GM19099 (cell line): Measurements from ENCODE around the gene CSTPP1.

Experiments used
- POLR2A ChIP-seq: IDR thresholded peaks from 3 replicates; pipeline ENCODE4 v1.6.1; 2011; ENCODE audit warnings: low read depth; ENCODE audit not compliant: insufficient read length; ENCODE audit errors: extremely low read depth

The CSTPP1 gene

DNA sequence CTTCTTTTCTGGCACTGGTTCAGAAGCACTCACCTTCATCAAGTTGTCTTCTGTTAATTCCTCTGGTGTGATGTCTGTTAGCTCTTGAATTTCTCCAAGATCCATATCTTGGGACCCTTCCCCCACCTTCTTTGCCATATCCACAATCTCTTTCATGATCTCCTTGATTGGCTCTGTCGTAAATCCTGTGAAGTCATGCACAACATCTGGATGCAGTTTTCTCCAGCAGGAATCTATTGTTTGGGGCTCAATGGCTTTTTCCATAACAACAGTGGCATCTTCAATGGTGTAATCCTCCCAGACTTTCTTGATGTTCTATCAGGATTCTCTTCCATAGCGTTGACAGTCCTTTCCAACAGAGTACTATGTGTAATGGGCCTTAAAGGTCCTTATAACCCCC lies 96.9 kb downstream of the CSTPP1 start:
- no peak for TF ChIP-seq POLR2A

DNA sequence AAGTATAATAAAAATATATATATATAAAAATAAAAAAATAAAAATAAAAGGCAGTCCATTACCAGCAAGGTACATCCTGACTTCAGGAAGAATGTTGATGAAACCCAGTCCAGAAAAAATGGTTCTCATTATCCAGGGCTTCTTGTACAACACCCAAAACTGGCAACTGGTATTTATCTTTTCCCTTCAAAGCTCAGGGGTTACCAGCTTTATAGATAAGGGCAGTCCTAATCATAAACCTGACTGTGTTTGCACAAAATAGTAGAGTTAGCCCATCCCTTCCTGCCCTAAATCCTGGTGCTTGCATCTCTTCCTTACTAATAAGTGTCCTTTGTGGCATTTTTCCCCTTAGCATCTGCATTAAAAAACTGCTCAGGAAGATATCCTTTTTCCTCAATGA lies 97.5 kb downstream of the CSTPP1 start:
- no peak for TF ChIP-seq POLR2A

DNA sequence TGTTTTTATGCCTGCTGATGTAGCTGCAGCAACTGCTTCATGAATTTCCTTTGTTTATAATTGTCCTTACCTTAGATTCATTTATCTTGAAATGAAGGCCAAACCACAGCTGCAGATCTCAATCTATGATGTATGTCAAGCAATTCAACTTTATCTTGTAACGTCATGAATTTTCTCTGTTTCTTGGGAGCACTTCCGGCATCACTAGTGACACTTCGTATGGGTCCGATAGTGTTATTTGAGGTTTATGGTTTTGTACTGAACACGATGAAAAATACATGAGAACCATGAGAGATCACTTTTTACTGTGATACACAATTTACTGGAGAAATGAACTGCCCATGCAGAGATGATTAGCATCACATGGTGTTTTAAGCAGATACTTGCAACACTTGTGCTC lies 98.5 kb downstream of the CSTPP1 start:
- no peak for TF ChIP-seq POLR2A

DNA sequence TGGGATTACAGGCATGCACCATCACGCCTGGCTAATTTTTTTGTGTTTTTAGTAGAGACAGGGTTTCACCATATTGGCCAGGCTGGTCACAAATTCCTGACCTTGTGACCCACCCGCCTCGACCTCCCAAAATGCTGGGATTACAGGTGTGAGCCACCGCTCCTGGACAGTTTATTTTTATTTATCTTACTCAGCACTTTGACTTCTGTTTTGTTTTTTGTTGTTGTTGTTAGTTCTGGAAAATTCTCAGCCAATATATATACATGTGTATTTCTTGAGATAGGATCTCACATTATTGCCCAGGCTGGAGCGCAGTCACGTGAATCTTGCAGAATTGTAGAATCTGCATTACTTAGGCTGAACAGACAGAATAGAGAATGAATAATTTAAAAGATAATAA lies 107.6 kb downstream of the CSTPP1 start:
- TF ChIP-seq POLR2A = no peak

DNA sequence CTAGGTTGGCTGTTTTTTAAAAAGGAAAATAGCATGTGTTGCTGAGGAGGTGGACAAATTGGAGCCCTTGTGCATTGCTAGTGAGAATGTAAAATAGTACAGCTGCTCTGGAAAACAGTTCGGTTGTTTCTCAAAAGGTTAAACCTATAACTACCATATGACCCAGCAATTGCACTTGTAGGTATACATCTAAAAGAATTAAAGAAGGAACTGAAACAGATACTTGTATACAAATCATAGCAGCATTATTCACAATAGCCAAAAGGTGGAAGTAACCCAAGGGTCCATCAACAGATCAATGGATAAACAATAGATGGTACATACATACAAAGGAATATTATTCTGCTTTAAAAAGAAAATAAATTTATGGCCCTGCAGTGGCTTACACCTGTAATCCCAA lies 111.4 kb downstream of the CSTPP1 start:
- no peak for TF ChIP-seq POLR2A

DNA sequence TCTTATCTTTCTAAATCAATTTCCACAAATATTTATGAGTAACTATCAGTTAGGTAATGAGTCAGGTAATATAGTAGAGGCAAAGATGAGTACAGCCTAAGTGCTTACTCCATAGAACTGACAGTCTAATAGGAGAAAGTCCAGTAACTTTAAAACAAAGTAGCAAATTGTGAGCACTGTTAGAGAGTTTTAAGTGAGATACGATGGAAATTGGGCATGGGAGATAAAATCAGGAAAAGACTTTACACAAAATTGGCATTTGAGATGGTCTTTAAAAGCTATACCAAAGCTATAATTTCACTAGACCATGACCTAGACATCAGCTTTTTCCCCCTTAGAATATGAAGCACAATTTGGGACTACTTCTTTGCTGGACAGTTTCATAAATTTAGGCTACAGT lies 113.7 kb downstream of the CSTPP1 start:
- no peak for TF ChIP-seq POLR2A

DNA sequence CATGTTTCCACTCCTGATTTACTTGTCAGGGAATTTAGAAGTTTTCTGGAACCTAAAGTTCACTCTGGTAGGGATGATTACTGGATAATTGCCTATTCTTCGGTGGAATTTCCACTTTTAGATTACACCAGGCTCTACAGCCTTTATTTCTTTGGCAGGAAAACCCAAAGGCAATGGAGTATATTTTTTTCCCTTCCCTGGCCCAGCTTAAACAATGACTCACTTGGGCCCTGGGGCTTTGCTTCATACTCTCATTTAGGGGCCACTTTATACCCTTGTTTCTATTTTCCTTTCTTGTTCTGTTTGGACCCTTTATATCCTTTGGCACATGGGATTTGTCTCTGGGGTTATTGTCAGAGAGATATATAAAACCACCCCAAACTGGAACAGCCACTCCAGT lies 114.7 kb downstream of the CSTPP1 start:
- no peak for TF ChIP-seq POLR2A

DNA sequence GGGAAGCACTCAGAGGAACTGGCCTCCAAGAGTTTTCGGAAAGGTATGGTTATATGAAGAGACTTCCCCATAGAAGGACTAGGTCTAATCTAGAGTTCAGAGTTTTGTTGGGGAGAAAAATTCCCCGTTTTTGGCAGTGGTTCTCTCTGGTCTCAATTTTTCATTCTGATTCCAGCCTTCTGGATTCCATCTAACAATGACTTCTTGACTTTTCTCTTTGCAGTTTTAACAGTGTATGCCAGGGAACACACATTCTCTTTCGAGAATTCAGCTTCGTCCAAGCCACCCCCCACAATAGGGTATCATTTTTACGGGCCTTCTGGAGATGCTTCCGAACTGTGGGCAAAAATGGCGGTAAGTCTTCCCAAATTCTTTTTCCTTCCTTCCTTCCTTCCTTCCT lies 115.6 kb downstream of the CSTPP1 start:
- TF ChIP-seq POLR2A = no peak

DNA sequence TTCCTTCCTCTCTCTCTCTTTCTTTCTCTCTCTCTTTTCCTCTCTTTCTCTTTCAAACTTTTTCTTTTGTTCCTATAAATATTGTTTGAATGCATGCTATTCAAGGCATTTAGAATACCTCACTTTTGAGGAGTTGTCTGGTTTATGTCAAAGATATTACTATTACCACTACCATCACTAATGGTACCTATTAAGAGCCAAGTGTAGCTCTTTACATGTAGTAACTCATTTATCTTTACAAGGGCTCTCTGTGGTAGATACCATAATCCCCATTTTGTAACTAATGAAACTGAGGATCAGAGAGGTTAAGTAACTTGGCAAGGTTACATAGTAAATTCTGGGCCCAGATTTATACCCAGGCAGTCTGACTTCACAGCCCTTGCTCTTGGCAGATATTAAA lies 116.0 kb downstream of the CSTPP1 start:
- TF ChIP-seq POLR2A = no peak

DNA sequence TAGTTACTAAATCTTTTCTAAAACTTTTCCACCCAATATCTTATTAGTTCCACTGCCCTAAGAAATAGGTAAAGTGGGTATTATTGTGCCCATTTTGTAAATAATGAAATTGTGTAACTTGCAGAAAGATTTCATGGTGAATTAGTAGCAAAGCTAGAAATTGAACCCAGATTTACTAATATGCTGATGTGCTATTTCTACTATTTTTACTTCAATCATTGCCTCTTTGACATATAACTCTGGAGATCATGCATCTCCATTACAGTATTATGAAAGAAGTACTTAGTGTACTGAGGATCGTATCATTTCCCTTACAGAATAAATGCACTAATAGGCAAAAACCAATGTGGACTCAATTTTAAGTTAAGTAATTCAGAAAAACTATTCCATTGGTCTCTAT lies 119.0 kb downstream of the CSTPP1 start:
- no peak for TF ChIP-seq POLR2A

DNA sequence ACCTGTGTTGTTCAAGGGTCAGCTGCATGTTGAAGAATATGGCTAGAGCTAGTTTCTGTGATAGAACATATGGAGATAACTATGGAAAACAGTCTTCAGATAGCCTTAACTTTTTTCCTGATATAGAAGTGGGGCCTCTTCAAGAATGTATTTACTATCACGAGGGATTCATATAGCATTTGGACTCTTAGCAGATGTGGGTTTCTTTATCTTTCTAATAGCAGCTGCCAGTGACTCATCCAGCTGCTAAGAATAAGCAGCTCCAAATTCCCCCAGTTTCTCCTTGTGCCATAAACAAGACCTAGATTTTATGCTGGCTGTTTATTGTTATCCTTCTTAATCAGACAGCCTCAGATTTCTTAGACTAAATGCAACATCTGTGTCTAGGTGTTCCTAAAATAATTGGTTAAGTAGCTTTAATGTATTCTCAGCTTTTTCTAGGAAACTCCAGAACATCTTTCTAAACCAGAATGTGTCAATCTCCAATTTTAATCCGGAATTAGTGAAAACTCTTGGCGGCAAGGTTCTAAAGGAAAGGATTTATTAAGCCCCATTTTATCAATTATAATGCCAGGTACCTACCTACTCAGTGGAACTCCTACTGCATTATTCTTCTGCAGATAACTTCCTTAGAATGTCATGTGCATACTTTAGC lies 119.8 kb downstream of the CSTPP1 start:
- TF ChIP-seq POLR2A = no peak

DNA sequence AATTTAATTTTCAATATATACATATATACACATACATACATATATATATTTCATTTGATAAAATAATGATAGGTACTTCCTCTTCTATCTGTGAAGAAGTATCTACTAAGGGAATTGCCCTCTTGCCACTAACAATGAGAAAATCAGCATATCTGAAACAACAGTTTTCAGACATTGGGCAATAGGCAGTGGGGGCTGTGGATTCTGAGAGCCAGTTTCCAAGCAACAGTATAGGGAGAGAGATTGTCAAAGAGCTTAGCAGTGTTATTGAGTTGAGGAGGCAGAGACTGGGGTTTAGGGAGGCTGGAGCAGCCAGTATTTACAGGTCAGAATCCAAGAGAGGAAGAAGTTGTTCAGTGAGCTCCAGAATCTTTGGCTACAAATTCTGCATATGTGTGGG lies 120.8 kb downstream of the CSTPP1 start:
- no peak for TF ChIP-seq POLR2A

DNA sequence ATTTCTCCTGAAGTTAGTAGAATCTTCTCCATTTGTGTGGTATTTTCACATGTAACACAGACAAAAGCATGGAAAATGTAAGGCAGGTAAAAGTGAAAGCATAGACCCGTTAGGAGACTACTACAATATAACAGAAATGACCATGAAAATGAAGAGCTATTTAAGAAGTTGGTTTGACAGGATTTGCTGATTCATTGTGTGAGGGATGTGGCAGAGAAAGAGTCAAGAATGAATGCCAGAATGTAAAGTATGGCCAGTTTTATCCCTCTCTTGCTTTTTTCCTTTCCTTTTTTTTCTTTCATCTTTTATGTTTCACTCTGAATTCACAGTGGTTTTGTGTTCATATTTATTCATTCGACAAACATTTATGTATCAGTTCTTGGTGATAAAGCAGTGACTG lies 124.2 kb downstream of the CSTPP1 start:
- no peak for TF ChIP-seq POLR2A

DNA sequence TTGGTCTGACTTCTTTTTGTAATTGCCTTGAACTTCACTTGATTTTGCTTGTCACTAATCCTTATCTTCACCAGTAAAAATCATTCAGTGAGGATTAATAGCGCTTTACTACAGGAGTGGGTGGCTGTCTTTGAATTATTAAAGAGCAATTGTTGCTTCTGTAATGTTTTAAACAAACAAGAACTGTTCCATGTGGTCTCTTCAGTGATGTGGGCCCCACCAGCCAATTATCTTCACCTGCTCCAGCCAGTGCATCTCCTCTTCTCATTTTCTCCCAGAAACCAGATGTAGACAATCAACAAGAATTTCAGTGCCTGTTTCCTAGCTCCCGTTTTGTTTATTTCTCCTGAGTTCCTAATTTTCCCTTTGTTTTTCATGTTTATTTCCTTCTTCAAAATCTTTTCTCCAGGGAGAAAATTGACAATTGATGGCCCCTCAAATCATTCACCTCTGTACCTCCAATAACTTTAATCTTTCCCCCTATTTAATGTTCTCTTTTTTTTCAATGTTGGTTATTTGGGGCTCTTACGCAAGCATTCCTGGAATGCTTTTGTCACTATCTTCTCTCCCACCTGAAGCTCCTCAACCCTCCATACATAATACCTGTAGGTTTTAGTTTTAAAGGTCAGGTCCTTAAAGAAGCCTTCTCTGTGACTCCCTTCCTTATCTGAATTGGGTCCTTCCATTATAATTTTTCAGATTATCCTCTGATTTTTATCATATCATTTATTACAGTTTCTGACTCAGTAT lies 125.0 kb downstream of the CSTPP1 start:
- no peak for TF ChIP-seq POLR2A

DNA sequence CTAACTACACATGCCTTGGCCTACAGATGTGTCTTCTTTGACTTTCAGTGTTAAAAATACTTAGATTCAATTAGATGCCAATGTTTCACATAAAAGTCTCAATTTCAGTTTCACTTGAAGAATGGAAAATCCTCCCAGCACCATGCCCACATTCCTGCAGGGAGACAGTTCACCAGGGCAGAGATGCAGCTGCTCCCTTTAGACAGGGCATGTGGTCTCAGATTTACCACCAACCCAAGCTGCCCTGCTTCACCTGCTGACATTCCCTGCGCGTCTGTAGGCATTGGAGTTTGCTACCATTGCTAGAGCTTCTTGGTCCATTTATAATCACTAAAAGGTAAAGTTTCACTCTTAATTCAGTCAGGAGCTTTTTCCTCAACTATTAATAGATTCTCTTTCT lies 126.2 kb downstream of the CSTPP1 start:
- TF ChIP-seq POLR2A = no peak

DNA sequence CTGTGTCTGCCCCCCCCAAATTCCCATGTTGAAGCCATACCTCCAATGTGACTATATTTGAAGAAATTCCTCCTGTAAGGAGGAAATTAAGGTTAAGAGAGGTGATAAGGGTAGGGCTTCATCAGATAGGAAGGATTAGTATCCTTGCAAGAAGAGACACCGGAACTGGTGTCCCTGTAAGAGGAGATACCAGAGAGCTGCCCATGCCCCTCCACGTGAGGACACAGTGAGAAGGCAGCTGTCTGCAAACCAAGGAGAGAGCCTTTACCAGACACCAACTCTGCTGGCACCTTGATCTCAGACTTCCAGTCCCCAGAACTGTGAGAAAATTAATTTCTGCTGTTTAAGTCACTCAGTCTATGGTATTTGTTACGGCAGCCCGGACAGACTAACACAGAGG lies 130.8 kb downstream of the CSTPP1 start:
- no peak for TF ChIP-seq POLR2A

DNA sequence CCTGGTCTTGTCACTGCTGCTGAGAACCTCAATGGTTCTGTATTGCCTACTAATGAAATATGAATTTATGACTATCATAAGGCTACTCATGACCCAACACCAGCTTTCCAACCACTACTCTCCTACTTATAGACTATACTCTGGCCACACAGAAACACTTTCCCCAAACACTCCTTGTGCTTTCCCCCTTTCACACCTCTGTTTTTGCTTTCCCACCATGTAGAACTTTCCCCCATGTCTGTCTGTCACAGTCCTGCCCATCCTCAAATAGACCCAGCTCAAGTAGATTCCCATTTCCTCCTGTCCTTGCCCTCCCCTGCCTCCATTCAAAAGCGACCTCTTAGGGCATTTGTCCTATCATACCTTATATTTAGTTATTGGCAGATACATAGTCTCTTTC lies 134.2 kb downstream of the CSTPP1 start:
- TF ChIP-seq POLR2A = no peak
